ENCODE data around the gene COLGALT1. TPM values are rescaled to one million over a fixed set of nuclear protein-coding genes. Genes with fewer than 3 reads are reported as not detected.

Gene COLGALT1
- total RNA-seq, 1 experiment from 2014 or later: 48.5 TPM

GRCh38 chr19:17522988-17523872 lies 32.2 kb upstream of the COLGALT1 start:
- no peaks in the 10 kb centered on the region for H3K79me1 ChIP-seq (ENCODE audit: insufficient read depth, low read depth, low read length, poor library complexity, severe bottlenecking)
- DNase-seq: no peak
- no peaks in the 10 kb centered on the region for H4K20me1 ChIP-seq (ENCODE audit: control insufficient read depth, insufficient read depth, insufficient read length)
- no peak overlapping the region for H3K18ac ChIP-seq (ENCODE audit: insufficient read length, low read depth, low read length)
- no peak overlapping the region for H2AK5ac ChIP-seq (ENCODE audit: insufficient read length, low read length)
- H2BK15ac ChIP-seq (ENCODE audit: low read depth, low read length): no peak overlapping the region
- H4K8ac ChIP-seq (replicated peaks; ENCODE audit: insufficient read length, low read depth, low read length): no peak overlapping the region
- no peak overlapping the region for H4K5ac ChIP-seq (ENCODE audit: insufficient read length, low read depth, low read length)
- H3K4me2 ChIP-seq (ENCODE audit: insufficient read depth, insufficient read length, low read length): no peak overlapping the region
- H3K4ac ChIP-seq (ENCODE audit: low read depth, low read length): no peak overlapping the region
- no peak overlapping the region for H4K91ac ChIP-seq (ENCODE audit: insufficient read length, low read depth, low read length)
- no peak overlapping the region for H2BK12ac ChIP-seq (ENCODE audit: insufficient read length, low read depth, low read length)
- Mint-ChIP-seq H3K9me3 (no peaks in the 10 kb centered on the region), H3K4me1 (no peaks in the 10 kb centered on the region), H3K27ac (peak overlapping the region in 2 of 3 experiments; percentile 9 to 84; a peak in 3 of 7 replicates), H3K4me3 (no peak overlapping the region), H3K27me3 (ENCODE audit: low read depth) (peaks cover 2% of the 10 kb centered on the region; the same call in 1 of the 2 replicates), H3K36me3 (ENCODE audit: insufficient read depth in 1 of 3, low read depth in 3 of 3) (peaks cover 0 to 5% (median 4%) of the 10 kb centered on the region in 3 experiments; a peak in 5 of 7 replicates)
- H3K9me3 ChIP-seq (ENCODE audit: control insufficient read depth, low read depth, low read length): no peaks in the 10 kb centered on the region
- H3K9ac ChIP-seq (ENCODE audit: extremely low read depth, insufficient read length, low read length): no peak overlapping the region
- no peaks in the 10 kb centered on the region for H3K23me2 ChIP-seq (ENCODE audit: insufficient read length, low read depth, low read length, poor library complexity, severe bottlenecking)
- H3K4me1 ChIP-seq (ENCODE audit: insufficient read depth, low read length): no peaks in the 10 kb centered on the region
- no peak overlapping the region for H2AFZ ChIP-seq (ENCODE audit: low read length)
- TF ChIP-seq CTCF (conservative IDR thresholded peaks at IDR 0.05): no peak
- H2BK5ac ChIP-seq (ENCODE audit: insufficient read length, low read length): no peak overlapping the region
- H3K23ac ChIP-seq (ENCODE audit: insufficient read length, low read depth, low read length): no peak overlapping the region
- H3T11ph ChIP-seq (ENCODE audit: low read length): no peak overlapping the region
- no peak overlapping the region for H3K14ac ChIP-seq (ENCODE audit: insufficient read depth, low read length)
- H3K79me2 ChIP-seq (ENCODE audit: insufficient read depth, low read length): no peaks in the 10 kb centered on the region
- H2BK120ac ChIP-seq (ENCODE audit: low read depth, low read length, poor library complexity, severe bottlenecking): no peak overlapping the region
- no CpG with 5 or more reads among the region's 24 CpGs for WGBS (ENCODE audit: extremely low coverage, insufficient read length, low lambda C conversion rate)
- no peaks in the 10 kb centered on the region for H3K27me3 ChIP-seq (ENCODE audit: insufficient read depth, low read length)
- no peak overlapping the region for H3K27ac ChIP-seq (ENCODE audit: insufficient read length, low read depth, low read length)
- no peak overlapping the region for H2BK20ac ChIP-seq (ENCODE audit: low read depth, low read length, poor library complexity, severe bottlenecking)
- H3K56ac ChIP-seq (ENCODE audit: insufficient read length, low read depth, low read length): no peak overlapping the region
